ENCODE data around the gene NCAPG. TPM values are rescaled to one million over a fixed set of nuclear protein-coding genes. Genes with fewer than 3 reads are reported as not detected.

The NCAPG gene
- total RNA-seq, 4 donors from 2014 or later: 0.17 to 0.98 (median 0.71) TPM; not detected in 1

DNA sequence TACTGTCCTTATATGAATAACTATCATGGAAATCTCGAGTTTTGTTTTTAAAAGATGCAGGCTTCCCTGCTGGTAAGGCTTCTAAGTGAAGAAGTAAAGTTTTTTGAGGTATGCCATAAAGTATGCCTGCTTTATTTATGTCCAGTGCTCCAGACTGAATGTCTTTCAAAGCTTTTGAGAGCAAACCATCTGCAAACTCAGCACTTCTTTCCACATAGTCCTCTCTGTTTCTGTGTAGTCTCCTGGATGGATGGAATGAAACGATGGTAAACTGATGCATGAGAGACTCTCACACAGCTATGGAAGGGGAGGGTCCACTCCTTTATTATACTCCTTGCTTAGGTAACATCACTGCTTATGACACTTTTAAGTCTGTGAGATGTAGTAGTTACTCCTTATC, 73.7 kb downstream of the NCAPG start:
- intact Hi-C loops (cut with DNase I): no loop called here
- WGBS: 96% methylated on average over 2 of the region's 2 CpGs

DNA sequence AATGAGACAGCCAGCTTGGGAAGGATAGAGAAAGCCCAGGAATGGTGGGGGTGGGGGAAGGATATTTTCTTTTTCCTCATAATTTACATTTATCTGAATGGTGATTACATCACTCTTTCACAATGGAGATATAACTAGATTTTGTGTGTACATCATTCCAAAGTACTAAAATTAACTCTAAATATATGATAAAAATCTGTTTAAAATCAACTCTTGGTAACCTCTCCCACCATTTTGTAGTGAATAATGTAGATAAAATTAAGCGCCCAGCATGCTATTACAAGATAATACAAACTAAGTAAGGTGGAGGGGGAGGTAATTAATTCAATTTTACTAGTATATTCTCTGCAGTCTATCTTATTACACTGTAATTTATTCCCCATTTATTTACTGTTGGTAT, 78.9 kb downstream of the NCAPG start:
- H3K4me3 ChIP-seq: no peak overlapping the region
- intact Hi-C loops (cut with DNase I): no loop called here
- no peak overlapping the region for H3K27ac ChIP-seq (replicated peaks in 1 of 4)
- H3K36me3 ChIP-seq: peaks cover 0 to 5% (median under 1%) of the 10 kb centered on the region in 4 donors
- H3K4me1 ChIP-seq: no peaks in the 10 kb centered on the region
- no peaks in the 10 kb centered on the region for H3K27me3 ChIP-seq
- H3K9me3 ChIP-seq: no peaks in the 10 kb centered on the region
- WGBS: 88% methylated on average over 1 of the region's 1 CpG
- no peak for DNase-seq (ENCODE audit: extremely low spot score)
- no peak for TF ChIP-seq POLR2AphosphoS5 (IDR thresholded peaks at IDR 0.05)
- no peak for TF ChIP-seq EP300 (IDR thresholded peaks at IDR 0.05)
- TF ChIP-seq, protein P1, sequence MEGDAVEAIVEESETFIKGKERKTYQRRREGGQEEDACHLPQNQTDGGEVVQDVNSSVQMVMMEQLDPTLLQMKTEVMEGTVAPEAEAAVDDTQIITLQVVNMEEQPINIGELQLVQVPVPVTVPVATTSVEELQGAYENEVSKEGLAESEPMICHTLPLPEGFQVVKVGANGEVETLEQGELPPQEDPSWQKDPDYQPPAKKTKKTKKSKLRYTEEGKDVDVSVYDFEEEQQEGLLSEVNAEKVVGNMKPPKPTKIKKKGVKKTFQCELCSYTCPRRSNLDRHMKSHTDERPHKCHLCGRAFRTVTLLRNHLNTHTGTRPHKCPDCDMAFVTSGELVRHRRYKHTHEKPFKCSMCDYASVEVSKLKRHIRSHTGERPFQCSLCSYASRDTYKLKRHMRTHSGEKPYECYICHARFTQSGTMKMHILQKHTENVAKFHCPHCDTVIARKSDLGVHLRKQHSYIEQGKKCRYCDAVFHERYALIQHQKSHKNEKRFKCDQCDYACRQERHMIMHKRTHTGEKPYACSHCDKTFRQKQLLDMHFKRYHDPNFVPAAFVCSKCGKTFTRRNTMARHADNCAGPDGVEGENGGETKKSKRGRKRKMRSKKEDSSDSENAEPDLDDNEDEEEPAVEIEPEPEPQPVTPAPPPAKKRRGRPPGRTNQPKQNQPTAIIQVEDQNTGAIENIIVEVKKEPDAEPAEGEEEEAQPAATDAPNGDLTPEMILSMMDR (IDR thresholded peaks at IDR 0.05): no peak
- TF ChIP-seq POLR2A (IDR thresholded peaks at IDR 0.05; ENCODE audit: low read depth): no peak

More for the DNA sequence above, 73.7 kb downstream of the NCAPG start:
- H3K9me3 ChIP-seq: no peaks in the 10 kb centered on the region
- no peaks in the 10 kb centered on the region for H3K4me1 ChIP-seq
- no peak for DNase-seq (ENCODE audit: extremely low spot score)
- H3K36me3 ChIP-seq: peaks cover 2 to 15% (median 7%) of the 10 kb centered on the region in 4 donors
- no peaks in the 10 kb centered on the region for H3K27me3 ChIP-seq
- TF ChIP-seq, protein P1 (IDR thresholded peaks at IDR 0.05): no peak
- TF ChIP-seq POLR2A (IDR thresholded peaks at IDR 0.05; ENCODE audit: low read depth) (no peak), EP300 (IDR thresholded peaks at IDR 0.05) (no peak), POLR2AphosphoS5 (IDR thresholded peaks at IDR 0.05) (no peak)
- H3K27ac ChIP-seq (replicated peaks in 1 of 4): no peak overlapping the region
- H3K4me3 ChIP-seq: no peak overlapping the region

DNA sequence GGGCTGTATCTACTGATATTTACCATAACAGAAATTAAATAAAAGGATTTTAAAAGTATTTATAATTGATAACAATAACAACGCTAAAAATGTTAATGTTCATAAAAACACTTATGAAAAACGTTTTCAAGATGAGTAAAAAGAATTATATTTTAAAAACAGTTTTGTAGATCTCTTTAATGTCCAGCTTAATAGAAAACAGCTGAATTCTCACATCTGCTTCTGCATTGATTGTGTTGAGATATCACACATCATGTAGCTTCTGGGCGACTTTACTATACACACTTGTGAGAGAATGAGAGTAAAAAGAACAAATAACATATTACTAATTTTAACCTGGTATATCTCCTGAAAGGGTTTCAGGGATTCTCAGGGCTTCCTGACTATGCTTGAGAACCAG, 83.6 kb downstream of the NCAPG start:
- Histone ChIP-seq H3K36me3 (no peaks in the 10 kb centered on the region), H3K27me3 (no peaks in the 10 kb centered on the region), H3K4me3 (no peak overlapping the region), H3K27ac (replicated peaks in 1 of 4) (no peak overlapping the region), H3K4me1 (peaks cover 0 to 7% (median 0%) of the 10 kb centered on the region in 4 donors), H3K9me3 (no peaks in the 10 kb centered on the region)
- no peak for DNase-seq (ENCODE audit: extremely low spot score)
- intact Hi-C loops (cut with DNase I): no loop called here
- 88% methylated on average over 3 of the region's 3 CpGs for WGBS
- no peak for TF ChIP-seq POLR2A (IDR thresholded peaks at IDR 0.05; ENCODE audit: low read depth)

Other genes starting within 250 kb of the NCAPG start
- 100 to 1,000 TPM in 1 of 4 donors, 10 to 100 TPM in 3; 72.3 to 117 (median 78.9) TPM for gene LAP3, start 233.8 kb upstream of the NCAPG start, total RNA-seq
- 10 to 100 TPM; 11.8 to 22.8 (median 14.2) TPM for gene MED28, start 196.3 kb upstream of the NCAPG start, total RNA-seq
- gene FAM184B, start 29.4 kb upstream of the NCAPG start, total RNA-seq: not detected
- gene DCAF16, start 222 bp upstream of the NCAPG start, total RNA-seq: 10 to 100 TPM; 23.4 to 28.7 (median 26.3) TPM
- gene LCORL, start 210.8 kb downstream of the NCAPG start, total RNA-seq: 10 to 100 TPM in 2 of 4 donors, 1 to 10 TPM in 2; 7.6 to 14.1 (median 11.5) TPM